Heart left ventricle (tissue), 13 donors: Measurements from ENCODE around the gene PLCG2.

ENCODE experiments used
- CTCF ChIP-seq, 12 donors: fragments of 200-600 bp; sonication (generic) in 4 of 12; IDR thresholded peaks; one replicate each; pipeline versions ENCODE4 v1.5.0 to v1.8.0; 2018 to 2022; ENCODE audit warnings: antibody characterized with exemption in 12 of 12, mild to moderate bottlenecking in 5 of 12
- POLR2A ChIP-seq, 2 donors: fragments of 450-650 bp; IDR thresholded peaks; one replicate each; pipeline ENCODE4 v1.6.1; 2017; ENCODE audit warnings: antibody characterized with exemption in 2 of 2, mild to moderate bottlenecking in 2 of 2, moderate library complexity in 2 of 2
- donor health status: ischemic (EF 13 %, LVEDD 7.1; RV severe dilation, severe dysfunction).
- donor health status: DM: no; HTN: yes; CAD: no.
- donor health status: DM: no; HTN: no; CAD: no.
- donor health status: ischemic (EF 25% LVEDD 6.9; RV normal size, moderate dysfunction).
- donor health status: ischemic (EF 25% LVEDD 5.7; RV mildly dilated, moderate dysfunction).
- donor health status: ischemic (EF 35%, LVEDD 5.7; RV mildly dilated, moderate dysfunction).
- donor health status: nonischemic (EF 11% LVEDD 7.7; RV severe dilation, severe dysfunction).
- donor health status: DM: yes; HTN: yes; CAD: no.
- donor health status: PGD.
- donor health status: ischemic (EF 29% LVEDD 5.4; RV normal size, mild dysfunction).
- donor health status: nonischemic (EF 23%, LVEDD 6.1; RV moderate dilation, normal function).

- no peak for TF ChIP-seq CTCF (IDR thresholded peaks at IDR 0.05)
- no peak for TF ChIP-seq POLR2A (IDR thresholded peaks at IDR 0.05)
These were observed 139.8 kb downstream of the PLCG2 start for GRCh38 chr16:81918927-81919326.
